GM18519 (cell line): ENCODE results near the gene DENND1C.
"Not testable (repeated sequence)": the region's sequence is repeated elsewhere in the genome, so short reads cannot be mapped to it uniquely, and the experiment has no call there.

Experiments
- ATAC-seq: cut with Tn5 transposase; IDR thresholded peaks from one replicate; pipeline ENCODE4 v1.9.1; 2021; ENCODE audit warnings: mild to moderate bottlenecking, moderate library complexity; ENCODE audit not compliant: unreplicated experiment, low FRiP score

The DENND1C gene

DNA sequence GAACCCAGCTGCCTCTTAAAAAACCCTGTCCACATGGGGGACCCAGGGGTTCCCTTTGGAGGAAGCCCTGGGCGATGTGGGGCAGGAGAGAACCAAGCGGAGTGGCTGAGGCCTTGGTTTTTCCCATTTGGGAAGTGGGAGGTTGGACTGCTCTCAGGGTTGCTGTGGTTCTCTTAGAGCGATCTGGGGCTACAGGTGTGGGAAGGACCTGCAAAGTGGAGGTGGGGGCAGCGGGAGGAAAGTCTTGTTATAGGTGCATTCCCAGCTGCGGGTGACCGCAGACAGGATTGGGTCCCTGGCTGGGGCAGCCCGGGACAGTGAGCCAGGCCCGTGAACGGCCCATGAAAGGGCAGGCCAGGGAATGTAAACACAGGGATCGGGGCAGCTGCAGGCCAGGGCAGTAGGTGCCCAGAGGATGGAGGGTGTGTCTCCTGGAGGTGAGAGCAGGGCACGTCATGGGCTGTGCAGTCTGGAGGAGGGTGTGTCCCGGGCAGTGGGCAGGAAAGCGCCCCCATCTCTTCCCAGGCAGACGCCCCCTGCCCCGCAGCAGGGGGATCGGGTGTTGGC, 22.8 kb downstream of the DENND1C start:
- no peak for ATAC-seq

DNA sequence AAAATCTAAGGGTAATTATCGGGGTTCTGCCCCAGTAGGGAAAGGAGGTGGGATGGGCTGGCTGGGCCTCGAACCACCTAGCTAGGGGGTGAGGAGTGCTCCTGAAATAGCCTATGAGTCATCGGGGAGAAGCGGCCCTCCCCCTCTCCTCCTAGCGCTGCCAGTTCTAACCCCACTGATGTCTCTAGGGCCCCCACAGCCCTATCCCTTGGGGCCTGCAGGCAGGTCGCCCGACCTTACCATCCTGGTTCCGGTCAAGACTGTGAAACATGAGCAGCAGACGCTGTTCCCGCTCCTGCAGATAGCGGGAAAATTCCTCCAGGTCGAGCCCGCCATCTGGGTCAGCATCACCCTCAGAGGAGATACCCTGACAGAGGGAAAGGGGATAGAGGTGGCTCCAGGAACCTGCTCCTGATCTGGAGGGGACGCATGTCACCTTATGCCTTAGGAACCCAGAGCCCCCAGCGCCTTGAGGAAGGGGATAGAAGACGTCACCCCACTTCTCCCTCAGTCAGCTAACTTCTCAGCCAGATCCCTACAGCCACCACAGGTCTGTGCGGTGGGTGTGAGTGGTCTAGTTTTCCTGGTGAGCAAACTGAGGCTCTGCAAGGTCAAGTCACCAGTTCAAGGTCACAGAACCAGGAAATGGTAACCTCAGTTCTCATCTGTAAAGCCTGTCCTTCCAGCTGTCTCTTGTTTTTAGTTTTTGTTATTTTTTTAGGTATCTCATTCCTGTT, 23.5 kb downstream of the DENND1C start:
- ATAC-seq = no peak

DNA sequence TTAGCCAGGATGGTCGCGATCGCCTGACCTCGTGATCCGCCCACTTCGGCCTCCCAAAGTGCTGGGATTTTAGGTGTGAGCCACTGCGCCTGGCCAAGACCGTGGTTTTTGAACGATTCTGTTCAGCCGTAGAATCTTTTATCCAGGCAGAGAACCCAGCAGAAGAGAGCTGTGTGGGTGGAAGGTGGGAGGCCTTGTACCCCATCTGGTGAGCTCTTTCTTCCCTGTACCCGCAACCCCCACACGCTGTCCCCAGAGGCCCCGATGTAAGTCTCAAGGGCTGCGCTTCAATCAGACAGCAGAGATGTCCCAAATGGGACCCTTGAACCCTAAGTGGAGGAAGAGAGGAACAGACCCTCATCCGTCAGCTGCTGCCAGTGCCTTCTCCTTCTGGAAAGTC, 25.7 kb downstream of the DENND1C start:
- ATAC-seq = no peak

DNA sequence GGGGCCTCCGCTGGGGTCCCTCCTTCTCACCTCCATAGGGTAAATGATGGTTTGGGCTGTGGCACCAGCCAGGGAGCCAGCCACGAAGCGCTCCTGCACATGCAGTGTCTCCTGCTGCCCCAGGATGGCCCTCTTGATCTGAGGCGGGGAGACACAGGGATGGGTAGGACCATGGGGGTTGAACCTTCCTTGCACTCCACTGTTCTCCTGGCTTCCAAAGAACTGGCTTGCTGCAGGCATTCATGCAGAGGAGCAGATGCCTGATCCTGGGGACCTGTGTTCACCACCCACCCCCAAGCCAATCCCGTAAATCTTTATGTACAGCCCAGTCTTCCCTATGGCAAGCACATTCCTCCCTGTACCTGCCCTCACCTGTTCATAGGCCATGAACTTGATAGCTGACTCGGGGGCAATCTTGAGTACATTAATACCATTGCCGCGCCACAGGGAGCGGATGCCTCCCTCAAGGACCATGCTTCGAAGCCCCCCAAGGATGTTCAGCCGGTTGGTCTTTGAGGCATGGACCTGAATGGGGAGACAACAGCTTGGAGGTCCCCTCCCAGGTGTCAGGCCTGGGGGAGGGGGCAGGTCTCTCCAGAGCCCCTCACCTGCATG, 27.5 kb downstream of the DENND1C start:
- no peak for ATAC-seq

DNA sequence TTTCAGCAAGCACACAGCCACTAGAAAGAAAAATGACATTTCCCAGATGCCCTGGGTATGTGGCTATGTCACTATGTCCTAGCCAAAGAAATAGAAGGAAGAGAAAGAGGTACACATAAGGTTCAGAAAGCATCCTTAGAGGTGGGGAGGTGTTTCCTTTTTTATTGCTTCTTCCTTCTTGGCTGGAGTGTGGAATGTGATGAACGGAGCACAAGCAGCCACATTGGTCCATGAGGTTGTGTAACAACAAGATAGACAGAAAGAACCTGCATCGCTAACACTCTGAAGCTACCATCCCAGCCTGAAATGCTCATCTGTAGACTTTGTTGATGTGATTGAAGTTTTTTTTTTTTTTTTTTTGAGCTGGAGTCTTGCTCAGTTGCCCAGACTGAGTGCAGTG, 28.7 kb downstream of the DENND1C start:
- no peak for ATAC-seq

DNA sequence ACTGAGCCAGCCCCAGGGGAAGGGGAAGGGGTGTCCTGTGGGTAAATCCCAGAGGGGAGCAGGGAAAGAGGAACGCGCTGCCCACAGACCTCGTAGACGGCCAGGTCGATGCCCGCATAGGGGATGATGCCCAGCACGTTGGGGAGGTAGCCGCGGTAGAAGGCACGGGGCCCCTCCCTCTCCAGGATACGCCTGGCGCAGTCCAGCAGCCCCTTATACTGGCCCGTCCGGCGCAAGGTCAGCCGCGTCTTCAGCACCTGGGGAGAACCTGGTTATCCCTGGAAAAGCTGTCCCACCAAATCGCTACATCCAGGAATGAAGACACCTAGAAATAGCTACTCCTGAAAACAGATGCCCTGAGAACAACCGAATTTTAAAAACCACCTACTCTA, 29.4 kb downstream of the DENND1C start:
- ATAC-seq = no peak

DNA sequence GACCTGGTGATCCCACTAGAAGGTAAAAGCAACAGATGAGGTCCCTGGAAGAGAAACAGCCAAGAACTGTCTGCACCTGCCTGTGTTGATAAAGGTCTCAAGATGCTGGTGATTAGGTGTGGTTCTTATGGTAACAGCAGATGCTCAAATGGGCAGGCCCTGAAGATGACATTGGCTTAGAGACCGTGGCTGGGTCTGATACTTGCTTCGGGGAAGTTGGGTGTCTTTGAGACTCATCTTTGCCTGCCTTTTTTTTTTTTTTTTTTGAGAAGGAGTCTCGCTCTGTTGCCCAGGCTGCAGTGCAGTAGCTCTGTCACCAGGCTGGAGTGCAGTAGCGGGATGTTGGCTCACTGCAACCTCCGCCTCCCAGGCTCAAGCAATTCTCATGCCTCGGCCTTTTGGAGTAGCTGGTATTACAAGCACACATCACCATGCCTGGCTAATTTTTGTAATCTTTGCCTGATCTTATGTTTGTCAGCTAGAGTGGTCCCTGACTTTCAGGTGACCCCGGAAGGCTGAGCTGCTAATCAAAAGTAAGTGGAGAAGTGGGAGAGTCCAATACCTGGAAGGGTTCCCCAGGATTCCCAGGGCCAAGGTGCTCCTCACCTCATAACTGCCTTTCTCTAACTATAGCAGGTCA, 29.9 kb downstream of the DENND1C start:
- no peak for ATAC-seq

DNA sequence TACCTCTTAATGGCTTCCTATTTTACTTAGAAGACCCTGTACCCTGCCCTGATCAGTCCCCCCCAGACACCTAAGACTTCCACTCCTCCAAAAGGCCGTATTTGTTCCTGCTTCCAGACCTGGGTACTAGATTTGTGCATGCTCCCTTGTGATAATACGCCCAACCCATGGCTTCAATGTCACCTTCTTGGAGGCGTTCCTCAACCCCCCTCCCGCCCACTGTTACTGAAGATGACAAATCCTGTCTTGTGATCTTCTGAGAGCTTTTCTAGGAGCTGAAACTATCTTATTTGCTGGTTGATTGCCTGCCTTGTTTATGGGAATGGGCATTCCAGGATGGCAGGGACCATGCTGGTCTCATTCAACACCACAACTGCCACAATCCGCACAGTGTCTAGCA, 31.4 kb downstream of the DENND1C start:
- ATAC-seq = no peak

DNA sequence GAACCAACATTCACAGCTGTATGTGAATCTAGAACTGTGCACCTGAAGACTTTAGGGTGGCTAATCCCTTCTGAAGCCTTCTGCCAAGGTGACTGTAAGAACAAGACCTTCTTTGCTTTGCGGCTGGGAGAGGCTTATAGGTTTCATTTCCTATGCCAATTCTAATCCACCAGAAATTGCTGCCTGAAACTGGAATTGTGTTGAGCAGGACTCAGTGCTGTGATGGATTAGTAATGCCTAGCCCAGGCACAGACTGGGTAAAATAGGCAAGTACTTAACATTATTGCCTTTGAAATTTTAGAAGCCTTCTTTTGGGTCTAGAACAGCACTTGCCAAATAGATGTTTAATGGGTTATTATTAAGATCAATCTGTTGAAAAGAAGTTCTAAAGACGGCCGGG, 33.5 kb downstream of the DENND1C start:
- no peak for ATAC-seq

DNA sequence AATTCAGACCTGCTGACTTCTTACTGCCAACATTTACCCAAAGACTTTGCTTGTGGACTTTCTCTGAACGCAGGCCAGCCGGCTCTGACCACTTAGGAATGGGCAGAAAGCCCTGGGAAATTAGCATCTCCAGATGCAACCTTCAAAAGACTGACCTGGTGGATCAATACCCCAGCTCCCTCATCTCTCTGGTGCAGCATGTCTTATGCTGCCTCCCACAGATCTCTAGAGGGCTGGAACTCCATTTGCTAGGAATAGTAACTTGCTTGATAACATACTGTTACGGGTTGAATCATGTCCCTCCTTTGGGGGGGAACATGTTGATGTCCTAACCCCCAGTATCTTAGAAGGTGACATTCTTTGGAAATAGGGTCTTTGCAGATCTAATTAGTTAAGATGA, 35.1 kb downstream of the DENND1C start:
- ATAC-seq = no peak

DNA sequence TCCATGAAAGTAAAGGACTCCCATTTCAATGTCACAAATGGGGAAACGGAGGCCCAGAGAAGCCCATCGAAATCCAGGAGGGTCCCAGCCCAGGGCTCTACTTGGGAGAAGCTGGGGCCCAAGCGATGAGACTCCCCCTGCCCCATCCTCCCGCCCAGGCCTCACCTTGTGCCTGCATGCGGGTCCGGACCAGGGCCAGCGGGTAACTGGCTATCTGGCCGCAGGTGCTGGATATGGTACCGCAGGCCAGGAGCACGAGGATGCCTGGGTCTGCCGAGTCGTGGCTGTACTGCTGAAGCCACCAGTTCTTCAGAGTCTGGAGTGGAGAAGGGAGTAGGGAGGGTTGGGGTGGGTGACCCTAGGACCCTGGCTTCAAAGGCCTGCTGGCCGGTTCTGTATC, 37.6 kb downstream of the DENND1C start:
- no peak for ATAC-seq

DNA sequence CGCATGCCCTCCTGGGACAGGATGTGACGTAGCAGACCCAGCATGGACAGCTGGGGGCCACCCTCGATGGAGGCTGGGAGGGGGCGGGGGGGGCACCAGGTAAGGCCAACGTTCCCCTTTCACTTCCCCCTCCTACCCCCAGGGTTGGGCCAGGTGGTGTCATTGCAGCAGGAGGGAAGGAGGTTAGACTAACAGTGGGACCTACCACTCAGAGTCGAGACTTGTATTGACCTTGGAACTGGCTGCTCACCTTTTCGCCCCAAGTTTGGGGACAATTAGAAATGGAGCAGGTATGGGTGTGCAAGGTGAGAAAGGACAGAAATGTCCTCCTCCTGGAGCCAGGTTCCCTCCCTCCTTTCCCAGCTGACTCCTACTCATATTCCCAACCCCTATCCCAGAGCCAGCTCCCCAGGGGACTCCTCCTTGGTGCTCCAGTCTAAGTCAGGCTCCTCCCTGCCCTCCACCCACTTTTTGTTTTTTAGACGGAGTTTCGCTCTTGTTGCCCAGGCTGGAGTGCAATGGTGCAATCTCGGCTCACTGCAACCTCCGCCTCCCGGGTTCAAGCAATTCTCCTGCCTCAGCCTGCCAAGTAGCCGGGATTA, 39.4 kb downstream of the DENND1C start:
- ATAC-seq = no peak

DNA sequence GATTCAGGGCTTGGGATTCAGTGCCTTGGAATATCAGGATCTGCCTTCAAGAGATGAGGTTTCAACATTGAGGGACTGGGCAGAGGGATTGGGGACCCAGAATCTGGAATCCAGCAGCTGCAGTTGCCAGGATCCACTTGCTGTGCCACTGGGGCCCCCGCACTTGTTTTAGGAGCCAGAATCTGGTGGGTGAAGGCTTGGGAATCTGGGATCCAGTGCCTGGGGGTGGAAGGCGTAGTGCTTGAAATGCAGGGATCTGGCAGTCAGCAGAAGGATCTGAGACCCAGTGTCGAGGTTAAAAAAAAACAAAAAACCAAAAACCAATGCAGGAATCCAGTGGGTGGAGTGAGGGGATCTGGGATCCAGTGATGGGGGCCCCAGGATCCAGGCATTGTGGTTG, 40.7 kb downstream of the DENND1C start:
- ATAC-seq = no peak

DNA sequence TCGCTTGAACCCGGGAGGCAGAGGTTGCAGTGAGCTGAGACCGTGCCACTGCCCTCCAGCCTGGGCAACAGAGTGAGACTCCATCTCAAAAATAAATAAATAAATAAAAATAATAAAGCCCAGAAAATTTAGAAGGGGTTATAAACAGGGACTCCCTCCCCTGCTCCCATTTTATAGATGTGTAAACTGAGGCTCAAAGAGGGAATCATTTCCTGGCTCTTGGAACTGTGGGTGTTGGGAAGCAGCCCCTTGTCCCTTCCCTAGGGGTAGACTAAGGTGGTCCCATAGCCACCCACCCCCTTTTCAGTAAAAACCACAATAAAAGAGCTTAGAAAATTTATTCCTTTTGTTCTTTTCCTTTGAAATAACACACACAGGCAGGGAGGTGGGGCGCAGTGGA, 41.8 kb downstream of the DENND1C start:
- no peak for ATAC-seq

DNA sequence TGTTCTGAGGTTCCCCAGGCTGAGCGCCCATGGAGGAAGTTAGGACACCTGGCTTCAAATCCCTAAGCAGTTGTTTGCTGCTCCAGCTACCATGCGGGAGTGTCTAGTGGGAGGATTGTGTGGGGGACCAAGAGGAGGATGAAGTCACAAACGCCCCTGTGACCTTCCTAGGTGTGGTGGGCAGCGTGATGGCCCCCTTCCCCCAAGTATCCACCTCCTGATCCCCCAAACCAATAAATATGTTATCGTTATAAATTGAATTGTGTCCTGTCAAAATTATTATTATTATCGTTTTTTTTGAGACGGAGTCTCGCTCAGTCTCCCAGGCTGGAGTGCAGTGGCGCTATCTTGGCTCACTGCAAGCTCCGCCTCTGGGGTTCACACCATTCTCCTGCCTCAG, 47.9 kb downstream of the DENND1C start, which contains the start of gene SLC25A41:
TSS of gene SLC25A41 (minus strand) at position 101 of the 400 bp plus-strand sequence. CDS start at position 31, 70 bp downstream.
- ATAC-seq = no peak

DNA sequence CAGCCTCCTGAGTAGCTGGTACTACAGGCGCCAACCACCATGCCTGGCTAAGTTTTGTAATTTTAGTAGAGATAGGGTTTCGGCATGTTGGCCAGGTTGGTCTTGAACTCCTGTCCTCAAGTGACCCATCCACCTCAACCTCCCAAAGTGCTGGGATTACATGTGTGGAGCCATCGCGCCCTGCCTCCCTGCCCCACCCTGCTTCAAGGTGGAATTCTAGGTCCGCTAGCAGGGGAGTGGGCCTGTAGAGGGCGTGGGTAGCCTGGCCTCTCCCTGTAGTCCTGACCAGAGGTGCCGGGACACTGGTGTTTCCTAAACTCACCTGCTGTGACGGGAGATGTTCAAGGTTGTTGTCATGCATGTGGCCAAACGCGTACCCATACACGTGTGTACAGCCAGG, 48.4 kb downstream of the DENND1C start:
- no peak for ATAC-seq

DNA sequence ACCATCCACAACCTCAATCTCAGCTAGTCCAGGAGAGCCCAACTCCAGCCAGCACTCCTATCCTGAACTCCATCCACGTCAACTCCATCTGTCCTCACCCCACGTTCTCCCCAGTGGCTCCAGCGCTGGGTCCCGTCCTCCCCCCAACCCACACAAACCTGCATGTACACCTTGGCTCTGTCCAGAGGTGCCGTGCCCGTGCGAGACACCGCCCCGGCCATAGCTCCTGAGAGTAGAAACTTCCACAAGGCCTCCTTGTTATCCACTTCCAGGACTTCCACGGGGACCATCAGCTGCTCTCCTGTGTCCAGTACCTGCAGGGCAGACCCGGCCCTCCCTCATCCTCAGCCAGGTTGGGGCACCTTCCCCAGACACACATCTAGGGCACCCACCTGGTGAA, 49.7 kb downstream of the DENND1C start:
- ATAC-seq = no peak

DNA sequence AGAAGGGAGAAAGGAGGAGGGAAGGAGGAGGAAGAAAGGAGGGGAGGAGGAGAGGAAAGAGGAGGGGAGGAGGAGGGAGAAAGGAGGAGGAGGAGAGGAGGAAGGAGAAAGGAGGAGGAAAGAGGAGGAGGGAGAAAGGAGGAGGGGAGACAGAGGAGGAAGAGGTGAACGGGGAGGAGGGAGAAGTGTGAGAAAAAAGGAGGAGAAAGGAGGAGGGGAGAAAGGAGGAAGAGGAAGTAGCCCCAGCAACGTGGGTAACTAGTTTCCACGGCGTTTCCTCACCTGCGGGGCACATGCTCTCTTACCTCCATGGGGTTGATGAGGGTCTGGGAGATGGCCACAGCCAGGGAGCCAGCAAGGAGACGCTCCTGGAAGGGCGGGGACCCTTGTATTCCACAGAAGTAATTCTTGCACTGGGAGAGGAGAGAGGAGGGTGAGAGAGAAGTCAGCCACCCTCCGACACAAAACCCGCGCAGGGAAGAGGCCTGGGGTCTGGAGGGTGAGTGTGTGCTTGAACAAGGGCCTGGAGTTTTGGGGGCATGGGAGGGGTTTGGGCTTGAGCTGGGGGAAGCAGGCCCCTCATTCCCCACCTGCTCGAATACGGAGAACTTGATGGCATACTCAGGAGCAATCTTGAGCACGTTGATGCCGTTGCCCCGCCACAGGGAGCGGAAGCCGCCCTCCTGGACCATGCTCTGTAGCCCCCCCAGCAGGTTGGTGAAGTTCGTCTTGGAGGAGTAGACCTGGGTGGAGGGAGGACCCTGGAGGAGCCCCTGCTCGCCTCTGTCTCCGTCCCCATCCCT, 52.0 kb downstream of the DENND1C start:
- ATAC-seq = no peak

DNA sequence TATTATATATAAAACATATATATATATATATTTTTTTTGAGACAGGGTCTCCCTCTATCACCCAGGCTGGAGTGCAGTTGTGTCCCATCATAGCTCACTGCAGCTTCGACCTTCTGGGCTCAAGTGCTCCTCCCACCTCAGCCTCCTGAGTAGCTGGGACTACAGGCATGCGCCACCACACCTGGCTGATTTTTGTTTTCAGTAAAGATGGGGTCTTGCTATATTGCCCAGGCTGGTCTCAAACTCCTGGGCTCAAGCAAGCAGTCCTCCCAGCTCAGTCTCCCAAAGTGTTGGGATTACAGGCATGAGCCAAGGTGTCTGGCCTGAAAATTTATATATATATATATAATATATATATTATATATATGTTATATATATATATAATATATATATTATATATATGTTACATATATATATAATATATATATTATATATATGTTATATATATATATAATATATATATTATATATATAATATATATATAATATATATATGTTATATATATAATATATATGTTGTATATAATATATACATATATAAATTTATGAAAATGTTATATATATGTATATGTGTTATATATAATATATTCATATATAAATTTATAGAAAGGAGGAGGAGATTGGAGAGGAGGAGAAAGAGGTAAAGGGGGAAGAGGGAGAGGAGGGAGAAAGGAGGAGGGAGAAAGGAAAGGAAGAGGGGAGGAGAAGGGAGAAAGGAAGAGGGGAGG, 52.7 kb downstream of the DENND1C start:
- not testable (repeated sequence) for ATAC-seq

DNA sequence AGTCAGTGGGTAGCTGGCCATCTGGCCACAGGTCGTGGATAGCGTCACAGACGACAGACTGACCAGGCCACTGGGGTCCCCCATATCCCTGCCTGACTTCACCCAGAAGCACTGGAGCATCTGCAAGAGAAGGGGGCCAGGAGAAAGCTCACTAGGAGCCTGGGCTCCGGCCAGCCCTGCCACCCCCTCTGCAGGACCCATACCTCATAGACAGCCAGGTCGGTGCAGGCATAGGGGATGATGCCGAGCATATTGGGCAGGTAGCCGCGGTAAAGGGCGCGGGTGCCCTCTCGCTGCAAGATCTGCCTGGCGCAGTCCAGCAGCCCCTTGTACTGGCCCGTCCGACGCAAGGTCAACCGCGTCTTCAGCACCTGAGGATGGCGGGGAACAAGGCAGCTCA, 54.5 kb downstream of the DENND1C start:
- ATAC-seq = no peak
